Measurements from ENCODE around the gene CENPS. TPM values are rescaled to one million over a fixed set of nuclear protein-coding genes. Genes with fewer than 3 reads are reported as not detected.

CENPS gene
- total and polyA plus RNA-seq, 9 of the 15 experiments (the other 6 are each of a cell fraction or from before 2014, with no cell fraction given), result 10.2 to 36.0 (median 26.0) TPM

DNA sequence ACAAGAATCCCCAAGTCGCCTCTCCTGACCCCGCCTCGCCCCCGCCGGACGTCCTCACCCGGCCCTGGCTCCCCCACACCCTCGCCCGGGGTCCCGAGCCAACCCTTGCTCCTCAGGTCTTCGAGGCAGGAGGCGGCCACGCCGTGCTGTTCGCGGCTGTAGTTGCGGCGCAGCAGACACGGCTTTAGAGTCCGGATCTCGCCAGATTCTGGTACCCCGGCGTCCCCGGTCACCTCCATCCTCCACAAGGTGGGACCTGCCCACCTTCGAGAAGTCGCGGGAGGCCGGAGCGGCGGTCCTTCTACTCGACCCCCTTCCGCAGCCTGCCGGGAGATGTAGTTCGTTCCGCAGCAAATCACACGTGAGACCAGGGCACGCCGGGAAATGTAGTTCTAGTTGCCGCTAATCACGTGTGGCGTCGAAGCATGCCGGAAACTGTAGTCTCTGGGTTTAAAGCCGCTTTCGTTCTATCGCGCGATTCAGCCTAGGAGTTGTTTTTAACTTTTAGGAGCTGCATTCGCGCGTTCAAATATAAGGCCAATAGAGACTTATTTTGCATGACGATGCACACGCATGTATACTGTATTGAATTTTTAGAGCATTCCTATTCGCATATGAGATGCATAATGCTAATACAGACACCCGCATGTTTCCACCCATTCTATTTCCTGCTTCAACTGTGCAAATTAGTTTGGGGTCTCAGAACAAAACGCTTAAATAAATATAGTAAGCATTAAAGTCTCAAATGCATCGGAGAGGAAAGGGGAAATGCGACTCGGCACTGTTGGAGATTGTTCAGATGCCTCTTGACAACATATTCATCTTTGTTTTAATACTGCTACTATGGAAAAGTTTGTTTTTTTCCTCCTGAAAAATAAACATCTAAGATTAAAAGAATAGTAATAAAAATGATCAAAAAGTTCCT, 42.2 kb downstream of the CENPS start, which contains the start of gene DFFA (continued):
- TF ChIP-seq MNT (conservative IDR thresholded peaks at IDR 0.05) (peak; percentile 99 to 100), GTF3C2 (IDR thresholded peaks at IDR 0.05; ENCODE audit: borderline replicate concordance, extremely low read depth, insufficient read length) (no peak), MAFF (IDR thresholded peaks at IDR 0.05; ENCODE audit: low read length) (peak; percentile 38; the same call in 1 of the 2 replicates), PCBP1 (IDR thresholded peaks at IDR 0.05; ENCODE audit: low read depth, low read length, poor library complexity, severe bottlenecking) (no peak), GATA2 (CRISPR knock-in tag; IDR thresholded peaks at IDR 0.05) (no peak), ZNF584 (CRISPR knock-in tag; IDR thresholded peaks at IDR 0.05; ENCODE audit: low read depth) (peak; percentile 89), GTF2F1 (IDR thresholded peaks at IDR 0.05; ENCODE audit: low read depth, low read length) (peak; percentile 83), ZNF277 (CRISPR knock-in tag; IDR thresholded peaks at IDR 0.05; ENCODE audit: borderline replicate concordance) (no peak), TBL1XR1 (IDR thresholded peaks at IDR 0.05; ENCODE audit: low read length in 2 of 2) (peak; percentile 75 to 92)
- TF ChIP-seq, protein P1, sequence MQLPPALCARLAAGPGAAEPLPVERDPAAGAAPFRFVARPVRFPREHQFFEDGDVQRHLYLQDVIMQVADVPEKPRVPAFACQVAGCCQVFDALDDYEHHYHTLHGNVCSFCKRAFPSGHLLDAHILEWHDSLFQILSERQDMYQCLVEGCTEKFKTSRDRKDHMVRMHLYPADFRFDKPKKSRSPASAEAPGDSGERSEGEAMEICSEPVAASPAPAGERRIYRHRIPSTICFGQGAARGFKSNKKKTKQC (CRISPR knock-in tag; IDR thresholded peaks at IDR 0.05), result peak; percentile 89
- TF ChIP-seq, protein P2, sequence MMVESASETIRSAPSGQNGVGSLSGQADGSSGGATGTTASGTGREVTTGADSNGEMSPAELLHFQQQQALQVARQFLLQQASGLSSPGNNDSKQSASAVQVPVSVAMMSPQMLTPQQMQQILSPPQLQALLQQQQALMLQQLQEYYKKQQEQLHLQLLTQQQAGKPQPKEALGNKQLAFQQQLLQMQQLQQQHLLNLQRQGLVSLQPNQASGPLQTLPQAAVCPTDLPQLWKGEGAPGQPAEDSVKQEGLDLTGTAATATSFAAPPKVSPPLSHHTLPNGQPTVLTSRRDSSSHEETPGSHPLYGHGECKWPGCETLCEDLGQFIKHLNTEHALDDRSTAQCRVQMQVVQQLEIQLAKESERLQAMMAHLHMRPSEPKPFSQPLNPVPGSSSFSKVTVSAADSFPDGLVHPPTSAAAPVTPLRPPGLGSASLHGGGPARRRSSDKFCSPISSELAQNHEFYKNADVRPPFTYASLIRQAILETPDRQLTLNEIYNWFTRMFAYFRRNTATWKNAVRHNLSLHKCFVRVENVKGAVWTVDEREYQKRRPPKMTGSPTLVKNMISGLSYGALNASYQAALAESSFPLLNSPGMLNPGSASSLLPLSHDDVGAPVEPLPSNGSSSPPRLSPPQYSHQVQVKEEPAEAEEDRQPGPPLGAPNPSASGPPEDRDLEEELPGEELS (CRISPR knock-in tag; IDR thresholded peaks at IDR 0.05; ENCODE audit: borderline replicate concordance), result no peak

Data from K562 (cell line).